Neural cell (in vitro differentiated cells): ENCODE data around the gene ATG14. TPM values are rescaled to one million over a fixed set of nuclear protein-coding genes. Genes with fewer than 3 reads are reported as not detected.

Experiments
- H2AFZ ChIP-seq: fragments of 200-600, 300-800 bp; sonication (generic), shearing (Covaris generic); 2 replicates; pipeline ENCODE4 v1.6.0; 2014; ENCODE audit warnings: low read depth, mild to moderate bottlenecking, antibody characterized with exemption, low read length, moderate library complexity
- H3F3A ChIP-seq: fragments of 200-600 bp; shearing (Covaris generic); 2 replicates; pipeline ENCODE4 v1.6.1; 2016; ENCODE audit warnings: mild to moderate bottlenecking, moderate library complexity, mixed read lengths, antibody characterized with exemption, low read length; ENCODE audit not compliant: insufficient read depth, poor library complexity, severe bottlenecking
- H3K27ac ChIP-seq: fragments of 200-600, 300-800 bp; sonication (generic), shearing (Covaris generic); 2 replicates; pipeline ENCODE4 v1.5.1; 2014; ENCODE audit warnings: mild to moderate bottlenecking, low read length, moderate library complexity
- H3K27me3 ChIP-seq: fragments of 300-800, 200-600 bp; sonication (generic), shearing (Covaris generic); 2 replicates; pipeline ENCODE4 v1.6.0; 2014; ENCODE audit warnings: mild to moderate bottlenecking, low read depth, low read length, moderate library complexity; ENCODE audit not compliant: insufficient read depth
- H3K36me3 ChIP-seq: fragments of 300-800, 200-600 bp; sonication (generic), shearing (Covaris generic); 2 replicates; pipeline ENCODE4 v1.5.1; 2014; ENCODE audit warnings: mild to moderate bottlenecking, antibody characterized with exemption, low read length, moderate library complexity; ENCODE audit not compliant: insufficient read depth
- H3K4me2 ChIP-seq: fragments of 300-800, 200-600 bp; sonication (generic), shearing (Covaris generic); 2 replicates; pipeline ENCODE4 v1.6.0; 2014; ENCODE audit warnings: mild to moderate bottlenecking, low read length
- H3K4me3 ChIP-seq: fragments of 300-800, 200-600 bp; sonication (generic), shearing (Covaris generic); 2 replicates; pipeline ENCODE4 v1.5.1; 2014; ENCODE audit warnings: mild to moderate bottlenecking, low read length, moderate library complexity
- H3K79me2 ChIP-seq: fragments of 200-600 bp; shearing (Covaris generic); replicated peaks from 2 replicates; pipeline ENCODE4 v1.6.0; 2014; ENCODE audit warnings: mild to moderate bottlenecking, low read length, moderate library complexity; ENCODE audit not compliant: insufficient read depth
- H3K9ac ChIP-seq: fragments of 300-800, 200-600 bp; sonication (generic), shearing (Covaris generic); 2 replicates; pipeline ENCODE4 v1.6.1; 2016; ENCODE audit warnings: mild to moderate bottlenecking, low read length, mixed read lengths
- H3K9me2 ChIP-seq: fragments of 200-600 bp; shearing (Covaris generic); 2 replicates; pipeline ENCODE4 v1.6.1; 2016; ENCODE audit warnings: mild to moderate bottlenecking, low read length, mixed read lengths; ENCODE audit not compliant: insufficient read depth
- H3K9me3 ChIP-seq: fragments of 200-600, 300-800 bp; sonication (generic), shearing (Covaris generic); 2 replicates; pipeline ENCODE4 v1.6.1; 2016; ENCODE audit warnings: mild to moderate bottlenecking, mixed run types, low read length, moderate library complexity, mixed read lengths
- H4K20me1 ChIP-seq: fragments of 200-600 bp; shearing (Covaris generic); 2 replicates; pipeline ENCODE4 v1.6.1; 2016; ENCODE audit warnings: mild to moderate bottlenecking, mixed run types; ENCODE audit not compliant: insufficient read depth
- EP300 ChIP-seq: fragments of 450-650 bp; conservative IDR thresholded peaks from 2 replicates; pipeline ENCODE4 v1.6.1; 2014; ENCODE audit warnings: antibody characterized with exemption, mild to moderate bottlenecking, moderate library complexity; ENCODE audit not compliant: poor library complexity, severe bottlenecking
- EZH2 ChIP-seq: fragments of 200-600, 300-800 bp; shearing (Covaris generic), sonication (generic); IDR thresholded peaks from 2 replicates; pipeline ENCODE4 v1.6.1; 2014; ENCODE audit warnings: antibody characterized with exemption, low read length, borderline replicate concordance, mild to moderate bottlenecking; ENCODE audit not compliant: insufficient read depth, poor library complexity, severe bottlenecking
- MXI1 ChIP-seq: fragments of 450-650 bp; conservative IDR thresholded peaks from 2 replicates; pipeline ENCODE4 v1.6.1; 2014; ENCODE audit warnings: antibody characterized with exemption, mild to moderate bottlenecking; ENCODE audit not compliant: poor library complexity, severe bottlenecking
- POLR2AphosphoS5 ChIP-seq: IDR thresholded peaks from 2 replicates; pipeline ENCODE4 v1.6.1; 2012
- RAD21 ChIP-seq: fragments of 450-650 bp; conservative IDR thresholded peaks from 2 replicates; pipeline ENCODE4 v1.6.1; 2014; ENCODE audit warnings: antibody characterized with exemption, mild to moderate bottlenecking, moderate library complexity
- SMC3 ChIP-seq: fragments of 450-650 bp; conservative IDR thresholded peaks from 2 replicates; pipeline ENCODE4 v1.6.1; 2014; ENCODE audit warnings: antibody characterized with exemption, mild to moderate bottlenecking, moderate library complexity; ENCODE audit not compliant: poor library complexity
- TAF1 ChIP-seq: IDR thresholded peaks from 2 replicates; pipeline ENCODE4 v1.6.1; 2012; ENCODE audit warnings: low read depth
- polyA plus RNA-seq: library from polyadenylated mRNA; depleted of rRNA; stranded (reverse); fragments of >200 nt; gene quantifications from 2 replicates; pipeline ENCODE4 v1.2.3, GENCODE V29; 2014
- TF ChIP-seq, protein P1 (sequence below): IDR thresholded peaks from 2 replicates; pipeline ENCODE4 v1.6.1; 2012; ENCODE audit warnings: borderline replicate concordance
- TF ChIP-seq, protein P2 (sequence below): fragments of 450-650 bp; IDR thresholded peaks from 2 replicates; pipeline ENCODE4 v1.5.1; 2014; ENCODE audit warnings: antibody characterized with exemption, mild to moderate bottlenecking, moderate library complexity; ENCODE audit not compliant: poor library complexity, severe bottlenecking

Gene ATG14
- polyA plus RNA-seq, 1 donor from 2014 or later: 28.2 TPM

DNA sequence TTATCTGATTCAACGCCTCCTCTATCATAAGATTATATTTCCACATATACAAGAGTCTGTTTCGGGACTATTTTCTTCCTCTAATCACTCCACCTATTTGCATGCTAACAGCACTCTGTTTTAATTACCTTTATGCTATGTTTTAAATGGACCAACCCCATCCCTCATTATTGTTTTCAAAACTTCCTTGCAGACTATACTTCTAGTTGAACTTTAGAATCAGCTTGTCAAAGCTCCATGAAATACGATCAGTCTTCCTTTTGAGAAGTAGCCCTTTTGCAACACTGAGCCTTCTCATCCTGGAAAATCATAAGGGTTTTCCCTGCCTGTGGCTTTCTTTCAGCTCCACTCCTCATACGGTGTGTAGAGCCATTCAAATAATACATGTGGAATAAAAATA is 36.9 kb downstream of the ATG14 start:
- no peaks in the 10 kb centered on the region for H3K36me3 ChIP-seq
- no peaks in the 10 kb centered on the region for H3K27me3 ChIP-seq
- no peak for TF ChIP-seq EZH2
- TF ChIP-seq MXI1: no peak
- TF ChIP-seq TAF1: no peak
- no peak for TF ChIP-seq SMC3
- TF ChIP-seq EP300: no peak
- TF ChIP-seq, protein P1, sequence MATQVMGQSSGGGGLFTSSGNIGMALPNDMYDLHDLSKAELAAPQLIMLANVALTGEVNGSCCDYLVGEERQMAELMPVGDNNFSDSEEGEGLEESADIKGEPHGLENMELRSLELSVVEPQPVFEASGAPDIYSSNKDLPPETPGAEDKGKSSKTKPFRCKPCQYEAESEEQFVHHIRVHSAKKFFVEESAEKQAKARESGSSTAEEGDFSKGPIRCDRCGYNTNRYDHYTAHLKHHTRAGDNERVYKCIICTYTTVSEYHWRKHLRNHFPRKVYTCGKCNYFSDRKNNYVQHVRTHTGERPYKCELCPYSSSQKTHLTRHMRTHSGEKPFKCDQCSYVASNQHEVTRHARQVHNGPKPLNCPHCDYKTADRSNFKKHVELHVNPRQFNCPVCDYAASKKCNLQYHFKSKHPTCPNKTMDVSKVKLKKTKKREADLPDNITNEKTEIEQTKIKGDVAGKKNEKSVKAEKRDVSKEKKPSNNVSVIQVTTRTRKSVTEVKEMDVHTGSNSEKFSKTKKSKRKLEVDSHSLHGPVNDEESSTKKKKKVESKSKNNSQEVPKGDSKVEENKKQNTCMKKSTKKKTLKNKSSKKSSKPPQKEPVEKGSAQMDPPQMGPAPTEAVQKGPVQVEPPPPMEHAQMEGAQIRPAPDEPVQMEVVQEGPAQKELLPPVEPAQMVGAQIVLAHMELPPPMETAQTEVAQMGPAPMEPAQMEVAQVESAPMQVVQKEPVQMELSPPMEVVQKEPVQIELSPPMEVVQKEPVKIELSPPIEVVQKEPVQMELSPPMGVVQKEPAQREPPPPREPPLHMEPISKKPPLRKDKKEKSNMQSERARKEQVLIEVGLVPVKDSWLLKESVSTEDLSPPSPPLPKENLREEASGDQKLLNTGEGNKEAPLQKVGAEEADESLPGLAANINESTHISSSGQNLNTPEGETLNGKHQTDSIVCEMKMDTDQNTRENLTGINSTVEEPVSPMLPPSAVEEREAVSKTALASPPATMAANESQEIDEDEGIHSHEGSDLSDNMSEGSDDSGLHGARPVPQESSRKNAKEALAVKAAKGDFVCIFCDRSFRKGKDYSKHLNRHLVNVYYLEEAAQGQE: no peak
- TF ChIP-seq RAD21: no peak
- TF ChIP-seq, protein P2, sequence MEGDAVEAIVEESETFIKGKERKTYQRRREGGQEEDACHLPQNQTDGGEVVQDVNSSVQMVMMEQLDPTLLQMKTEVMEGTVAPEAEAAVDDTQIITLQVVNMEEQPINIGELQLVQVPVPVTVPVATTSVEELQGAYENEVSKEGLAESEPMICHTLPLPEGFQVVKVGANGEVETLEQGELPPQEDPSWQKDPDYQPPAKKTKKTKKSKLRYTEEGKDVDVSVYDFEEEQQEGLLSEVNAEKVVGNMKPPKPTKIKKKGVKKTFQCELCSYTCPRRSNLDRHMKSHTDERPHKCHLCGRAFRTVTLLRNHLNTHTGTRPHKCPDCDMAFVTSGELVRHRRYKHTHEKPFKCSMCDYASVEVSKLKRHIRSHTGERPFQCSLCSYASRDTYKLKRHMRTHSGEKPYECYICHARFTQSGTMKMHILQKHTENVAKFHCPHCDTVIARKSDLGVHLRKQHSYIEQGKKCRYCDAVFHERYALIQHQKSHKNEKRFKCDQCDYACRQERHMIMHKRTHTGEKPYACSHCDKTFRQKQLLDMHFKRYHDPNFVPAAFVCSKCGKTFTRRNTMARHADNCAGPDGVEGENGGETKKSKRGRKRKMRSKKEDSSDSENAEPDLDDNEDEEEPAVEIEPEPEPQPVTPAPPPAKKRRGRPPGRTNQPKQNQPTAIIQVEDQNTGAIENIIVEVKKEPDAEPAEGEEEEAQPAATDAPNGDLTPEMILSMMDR: no peak
- TF ChIP-seq POLR2AphosphoS5: no peak

DNA sequence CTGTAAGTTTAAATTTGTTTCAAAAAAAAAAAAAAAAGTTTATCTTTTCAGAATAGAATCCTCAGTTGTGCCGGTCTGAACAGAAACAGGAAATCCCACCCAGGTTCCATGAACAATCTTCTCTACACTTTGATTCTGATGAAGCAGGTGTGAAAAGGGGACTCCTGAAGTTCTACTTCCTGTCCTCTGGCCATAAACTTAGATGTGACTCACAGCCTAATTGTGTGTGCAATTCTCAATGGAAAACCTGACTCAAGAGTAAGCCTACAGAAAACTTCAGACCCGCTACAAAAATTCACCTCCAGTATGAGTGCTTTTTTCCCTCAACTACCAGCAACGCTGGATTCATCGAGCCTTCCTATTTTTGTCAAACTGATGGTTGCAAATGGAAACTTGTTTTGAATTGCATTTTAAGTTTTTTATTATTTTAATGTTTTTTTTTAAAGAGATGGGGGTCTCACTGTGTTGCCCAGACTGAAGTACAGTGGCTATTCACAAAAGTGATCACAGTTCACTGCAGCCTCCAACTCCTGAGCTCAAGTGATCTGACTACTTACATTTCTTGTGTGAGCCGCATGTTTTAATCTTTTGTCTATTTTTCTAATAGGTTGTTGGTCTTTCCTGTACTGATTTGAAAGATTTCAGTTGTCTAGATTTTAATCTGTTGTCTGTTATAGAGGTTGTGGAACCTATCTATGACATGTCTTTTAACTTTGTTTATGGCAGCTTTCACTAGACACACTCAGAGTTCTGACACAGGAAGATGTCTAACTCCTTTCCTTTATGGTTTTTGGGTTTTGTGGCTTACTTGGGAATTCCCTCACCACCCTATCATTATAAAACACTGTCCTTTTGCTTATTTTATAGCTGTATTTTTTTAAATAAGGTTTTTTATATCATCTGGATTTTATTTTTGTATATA is 37.6 kb downstream of the ATG14 start:
- H2AFZ ChIP-seq: no peak overlapping the region
- no peaks in the 10 kb centered on the region for H3K9me3 ChIP-seq
- no peak overlapping the region for H3K4me3 ChIP-seq
- TF ChIP-seq MXI1: no peak
- TF ChIP-seq, protein P2: no peak
- no peak for TF ChIP-seq RAD21
- TF ChIP-seq POLR2AphosphoS5: no peak
- no peak for TF ChIP-seq EP300
- no peak for TF ChIP-seq SMC3
- no peak for TF ChIP-seq EZH2
- no peak for TF ChIP-seq TAF1
- TF ChIP-seq, protein P1: no peak
- H3K79me2 ChIP-seq: no peaks in the 10 kb centered on the region
- H3K9me2 ChIP-seq: no peaks in the 10 kb centered on the region
- H3K4me2 ChIP-seq: no peak overlapping the region
- no peaks in the 10 kb centered on the region for H4K20me1 ChIP-seq
- no peak overlapping the region for H3K27ac ChIP-seq
- H3K27me3 ChIP-seq: no peaks in the 10 kb centered on the region
- no peak overlapping the region for H3K9ac ChIP-seq
- no peaks in the 10 kb centered on the region for H3K36me3 ChIP-seq
- H3F3A ChIP-seq: no peaks in the 10 kb centered on the region

More for the DNA sequence above, 36.9 kb downstream of the ATG14 start:
- Histone ChIP-seq H4K20me1 (no peaks in the 10 kb centered on the region), H3K4me3 (no peak overlapping the region), H2AFZ (no peak overlapping the region), H3K4me2 (no peak overlapping the region), H3K9ac (no peak overlapping the region), H3K27ac (no peak overlapping the region), H3K9me3 (no peaks in the 10 kb centered on the region), H3K9me2 (no peaks in the 10 kb centered on the region), H3F3A (no peaks in the 10 kb centered on the region), H3K79me2 (no peaks in the 10 kb centered on the region)
